Measurements from ENCODE around the gene AOAH. TPM values are rescaled to one million over a fixed set of nuclear protein-coding genes. Genes with fewer than 3 reads are reported as not detected.

AOAH gene
- total and polyA plus RNA-seq, 9 of the 15 experiments (the other 6 are each of a cell fraction or from before 2014, with no cell fraction given): not detected

DNA sequence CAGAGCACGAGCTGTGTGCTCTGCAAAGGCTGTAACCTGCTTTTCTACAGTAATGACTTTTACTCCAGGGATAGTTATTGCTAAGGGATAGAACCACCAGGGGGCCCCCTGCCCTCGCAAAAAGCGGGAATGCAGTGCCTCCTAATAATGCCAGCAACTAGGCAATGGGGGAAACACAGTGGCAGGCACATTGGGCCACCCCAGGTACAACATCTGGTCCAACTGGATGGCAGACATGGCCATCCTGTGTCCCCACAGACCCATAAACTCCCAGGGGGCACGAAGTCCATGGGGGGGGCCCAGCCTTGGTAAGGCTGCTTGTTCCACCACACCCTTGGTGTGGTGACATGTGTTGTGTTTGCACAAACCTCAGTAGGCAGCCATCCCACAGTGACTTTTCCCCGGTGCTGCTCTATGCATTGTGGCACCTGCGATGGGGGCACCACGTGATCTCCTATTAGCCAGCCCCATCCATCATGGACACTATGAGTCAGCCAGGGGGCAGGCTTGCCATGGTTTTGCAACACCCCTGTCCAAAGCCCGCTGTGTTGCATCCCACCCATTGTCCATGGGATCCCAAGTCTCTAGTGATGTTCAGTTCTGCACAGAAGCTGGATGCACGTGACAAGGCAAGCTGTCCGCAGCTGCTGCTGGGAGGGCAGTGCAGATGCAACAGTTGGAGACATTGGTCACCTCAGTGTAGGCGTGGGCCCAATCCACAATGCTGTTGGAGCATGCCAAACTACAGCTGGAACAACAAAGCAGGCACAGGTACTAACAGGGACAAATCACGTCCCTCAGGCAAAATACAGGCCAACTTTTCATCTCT is 250.6 kb downstream of the AOAH start:
- intact Hi-C loops (cut with micrococcal nuclease) (loop anchor here (1.0 to 5.0 kb wide), 6 partner anchors 156 to 726 kb away; no protein-coding TSS in a partner anchor), in situ Hi-C loops (cut with MboI) (loop anchor here (5.0 to 10.0 kb wide), 2 partner anchors 199 to 731 kb away; no protein-coding TSS in a partner anchor)
- Histone ChIP-seq H3K9me1 (ENCODE audit: control insufficient read depth, insufficient read depth, low read length) (no peaks in the 10 kb centered on the region), H3K4me3 (no peak overlapping the region), H3K79me2 (ENCODE audit: control insufficient read depth, insufficient read depth, low read length) (no peaks in the 10 kb centered on the region), H3K4me2 (ENCODE audit: insufficient read depth, low read length) (peak overlapping the region; percentile 15; the same call in 1 of the 2 replicates), H3K36me3 (ENCODE audit: control insufficient read depth, insufficient read depth, low read length) (no peaks in the 10 kb centered on the region), H4K20me1 (replicated peaks; ENCODE audit: control insufficient read depth, insufficient read depth, low read length) (0 out of 2 replicates have a peak, but pooled peaks cover 10% of the 10 kb centered on the region), H2AFZ (ENCODE audit: low read depth, low read length) (peak overlapping the region; percentile 27; the same call in 1 of the 2 replicates), H3K9me3 (replicated peaks; ENCODE audit: control insufficient read depth, insufficient read depth, low read depth, low read length) (no peaks in the 10 kb centered on the region), H3K9ac (ENCODE audit: insufficient read depth in 1 of 2, low read depth in 2 of 2, low read length in 2 of 2) (no peak overlapping the region), H3K4me1 (replicated peaks in 1 of 2; ENCODE audit: control insufficient read depth in 2 of 2, insufficient read depth in 2 of 2, low read length in 2 of 2) (peaks cover 8 to 12% of the 10 kb centered on the region in 2 experiments; a peak in 3 of 5 replicates), H3K27ac (ENCODE audit: extremely low read depth, low read depth, low read length) (0 out of 3 replicates have a peak overlapping the region, but pooled peaks have one; percentile 9), H3K27me3 (ENCODE audit: control insufficient read depth in 2 of 2, insufficient read depth in 2 of 2, low read length in 2 of 2) (no peaks in the 10 kb centered on the region; a peak in 1 of 5 replicates)
- 12% methylated on average over 11 of the region's 12 CpGs for WGBS (ENCODE audit: insufficient coverage, low coverage, missing lambda C conversion rate)
- CTCF ChIA-PET (ENCODE audit: low intra/inter-chr PET ratio): interaction anchor here (0.8 to 2.3 kb wide), 4 partner anchors 182 to 727 kb away, joined by 3 to 14 read pairs (median 12); no protein-coding TSS in a partner anchor
- FAIRE-seq (peak; percentile 78), DNase-seq (ENCODE audit: extremely low read depth in 1 of 4, low spot score in 3 of 4) (peak; percentile 51 to 70 (median 58)), ATAC-seq (peak; percentile 90)
- BruUV-seq (replicated peaks): no TSS peak
- POLR2A ChIA-PET: interaction anchor here (0.9 to 1.4 kb wide), 2 partner anchors 70 to 197 kb away, joined by 4 read pairs; no protein-coding TSS in a partner anchor
- TF ChIP-seq CEBPG (CRISPR knock-in tag; IDR thresholded peaks at IDR 0.05) (peak; percentile 70; the same call in 1 of the 2 replicates), CEBPG (tag; conservative IDR thresholded peaks at IDR 0.05 in 1 of 2, IDR thresholded peaks at IDR 0.05 in 1 of 2) (peak in 1 of 2 experiments; percentile 13; a peak in 1 of 4 replicates), RAD51 (IDR thresholded peaks at IDR 0.05; ENCODE audit: borderline replicate concordance, low read depth) (peak; percentile 86), ZNF766 (CRISPR knock-in tag; conservative IDR thresholded peaks at IDR 0.05) (0 out of 2 replicates have a peak, but pooled peaks have one; percentile 26), DIDO1 (tag; IDR thresholded peaks at IDR 0.05; ENCODE audit: low read depth) (no peak), CBFB (CRISPR knock-in tag; IDR thresholded peaks at IDR 0.05) (0 out of 2 replicates have a peak, but pooled peaks have one; percentile 30), TRIM28 (IDR thresholded peaks at IDR 0.05) (no peak), L3MBTL2 (IDR thresholded peaks at IDR 0.05) (peak; percentile 36; the same call in 1 of the 2 replicates), ETV5 (CRISPR knock-in tag; IDR thresholded peaks at IDR 0.05; ENCODE audit: low read depth) (0 out of 2 replicates have a peak, but pooled peaks have one; percentile 25), HEY1 (CRISPR knock-in tag; IDR thresholded peaks at IDR 0.05; ENCODE audit: borderline replicate concordance) (no peak), BHLHE40 (IDR thresholded peaks at IDR 0.05; ENCODE audit: low read length) (peak; percentile 68)
- TF ChIP-seq, protein P1, sequence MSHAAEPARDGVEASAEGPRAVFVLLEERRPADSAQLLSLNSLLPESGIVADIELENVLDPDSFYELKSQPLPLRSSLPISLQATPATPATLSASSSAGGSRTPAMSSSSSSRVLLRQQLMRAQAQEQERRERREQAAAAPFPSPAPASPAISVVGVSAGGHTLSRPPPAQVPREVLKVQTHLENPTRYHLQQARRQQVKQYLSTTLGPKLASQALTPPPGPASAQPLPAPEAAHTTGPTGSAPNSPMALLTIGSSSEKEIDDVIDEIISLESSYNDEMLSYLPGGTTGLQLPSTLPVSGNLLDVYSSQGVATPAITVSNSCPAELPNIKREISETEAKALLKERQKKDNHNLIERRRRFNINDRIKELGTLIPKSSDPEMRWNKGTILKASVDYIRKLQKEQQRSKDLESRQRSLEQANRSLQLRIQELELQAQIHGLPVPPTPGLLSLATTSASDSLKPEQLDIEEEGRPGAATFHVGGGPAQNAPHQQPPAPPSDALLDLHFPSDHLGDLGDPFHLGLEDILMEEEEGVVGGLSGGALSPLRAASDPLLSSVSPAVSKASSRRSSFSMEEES (CRISPR knock-in tag; IDR thresholded peaks at IDR 0.05): peak; percentile 91
- TF ChIP-seq, protein P2, sequence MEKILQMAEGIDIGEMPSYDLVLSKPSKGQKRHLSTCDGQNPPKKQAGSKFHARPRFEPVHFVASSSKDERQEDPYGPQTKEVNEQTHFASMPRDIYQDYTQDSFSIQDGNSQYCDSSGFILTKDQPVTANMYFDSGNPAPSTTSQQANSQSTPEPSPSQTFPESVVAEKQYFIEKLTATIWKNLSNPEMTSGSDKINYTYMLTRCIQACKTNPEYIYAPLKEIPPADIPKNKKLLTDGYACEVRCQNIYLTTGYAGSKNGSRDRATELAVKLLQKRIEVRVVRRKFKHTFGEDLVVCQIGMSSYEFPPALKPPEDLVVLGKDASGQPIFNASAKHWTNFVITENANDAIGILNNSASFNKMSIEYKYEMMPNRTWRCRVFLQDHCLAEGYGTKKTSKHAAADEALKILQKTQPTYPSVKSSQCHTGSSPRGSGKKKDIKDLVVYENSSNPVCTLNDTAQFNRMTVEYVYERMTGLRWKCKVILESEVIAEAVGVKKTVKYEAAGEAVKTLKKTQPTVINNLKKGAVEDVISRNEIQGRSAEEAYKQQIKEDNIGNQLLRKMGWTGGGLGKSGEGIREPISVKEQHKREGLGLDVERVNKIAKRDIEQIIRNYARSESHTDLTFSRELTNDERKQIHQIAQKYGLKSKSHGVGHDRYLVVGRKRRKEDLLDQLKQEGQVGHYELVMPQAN (IDR thresholded peaks at IDR 0.05; ENCODE audit: borderline replicate concordance): no peak
- TF ChIP-seq, protein P3, sequence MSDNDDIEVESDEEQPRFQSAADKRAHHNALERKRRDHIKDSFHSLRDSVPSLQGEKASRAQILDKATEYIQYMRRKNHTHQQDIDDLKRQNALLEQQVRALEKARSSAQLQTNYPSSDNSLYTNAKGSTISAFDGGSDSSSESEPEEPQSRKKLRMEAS (CRISPR knock-in tag; IDR thresholded peaks at IDR 0.05): peak; percentile 21; the same call in 1 of the 2 replicates
